ENCODE data around the gene EFCAB12. TPM values are rescaled to one million over a fixed set of nuclear protein-coding genes. Genes with fewer than 3 reads are reported as not detected.

Gene EFCAB12
- total RNA-seq, 1 donor from 2014 or later: 0.61 TPM

DNA sequence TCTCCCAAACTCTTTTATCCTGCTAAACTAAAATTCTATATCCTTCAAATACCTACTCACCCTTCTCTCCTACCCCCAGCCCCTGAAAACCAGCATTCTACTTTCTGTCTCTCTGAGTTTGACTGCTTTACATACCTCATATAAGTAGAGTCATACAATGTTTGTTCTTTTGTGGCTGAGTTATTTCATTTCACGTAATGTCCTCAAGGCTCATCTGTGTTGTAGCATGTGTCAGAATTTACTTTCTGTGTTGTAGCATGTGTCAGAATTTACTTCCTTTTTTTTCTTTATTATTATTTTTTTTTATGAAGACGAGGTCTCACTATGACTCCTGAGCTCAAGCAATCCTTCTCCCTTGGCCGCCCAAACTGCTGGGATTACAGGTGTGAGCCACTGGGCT is 31.7 kb upstream of the EFCAB12 start:
- Mint-ChIP-seq H3K4me3 (ENCODE audit: unreplicated experiment) (no peak overlapping the region), H3K4me1 (ENCODE audit: low read depth, unreplicated experiment) (peaks cover 4% of the 10 kb centered on the region), H3K27me3 (ENCODE audit: unreplicated experiment) (no peaks in the 10 kb centered on the region), H3K27ac (ENCODE audit: unreplicated experiment) (no peak overlapping the region), H3K9me3 (ENCODE audit: unreplicated experiment) (no peaks in the 10 kb centered on the region), H3K36me3 (ENCODE audit: unreplicated experiment) (no peaks in the 10 kb centered on the region)
- TF ChIP-seq, protein P1, sequence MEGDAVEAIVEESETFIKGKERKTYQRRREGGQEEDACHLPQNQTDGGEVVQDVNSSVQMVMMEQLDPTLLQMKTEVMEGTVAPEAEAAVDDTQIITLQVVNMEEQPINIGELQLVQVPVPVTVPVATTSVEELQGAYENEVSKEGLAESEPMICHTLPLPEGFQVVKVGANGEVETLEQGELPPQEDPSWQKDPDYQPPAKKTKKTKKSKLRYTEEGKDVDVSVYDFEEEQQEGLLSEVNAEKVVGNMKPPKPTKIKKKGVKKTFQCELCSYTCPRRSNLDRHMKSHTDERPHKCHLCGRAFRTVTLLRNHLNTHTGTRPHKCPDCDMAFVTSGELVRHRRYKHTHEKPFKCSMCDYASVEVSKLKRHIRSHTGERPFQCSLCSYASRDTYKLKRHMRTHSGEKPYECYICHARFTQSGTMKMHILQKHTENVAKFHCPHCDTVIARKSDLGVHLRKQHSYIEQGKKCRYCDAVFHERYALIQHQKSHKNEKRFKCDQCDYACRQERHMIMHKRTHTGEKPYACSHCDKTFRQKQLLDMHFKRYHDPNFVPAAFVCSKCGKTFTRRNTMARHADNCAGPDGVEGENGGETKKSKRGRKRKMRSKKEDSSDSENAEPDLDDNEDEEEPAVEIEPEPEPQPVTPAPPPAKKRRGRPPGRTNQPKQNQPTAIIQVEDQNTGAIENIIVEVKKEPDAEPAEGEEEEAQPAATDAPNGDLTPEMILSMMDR (IDR thresholded peaks at IDR 0.05; ENCODE audit: partially characterized antibody, unreplicated experiment): no peak
- no peak for DNase-seq

DNA sequence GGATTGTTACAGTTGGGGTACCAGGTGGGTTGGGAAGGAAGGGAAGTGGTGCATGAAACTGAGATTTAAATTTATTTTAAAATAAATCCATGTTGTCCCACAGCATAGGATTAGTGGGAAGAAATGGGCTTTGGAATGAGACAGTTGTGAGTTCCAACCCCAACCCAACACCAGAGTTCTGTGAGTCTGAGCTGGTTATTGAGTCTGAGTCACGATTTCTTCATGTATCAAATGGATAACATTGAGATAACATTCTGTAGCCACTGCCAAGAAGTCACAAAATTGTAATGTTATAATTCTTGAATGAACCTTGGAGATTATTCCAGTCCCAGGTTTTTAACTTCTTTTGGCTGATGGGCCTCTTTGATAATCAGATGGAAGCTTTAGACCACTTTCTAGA is 25.3 kb upstream of the EFCAB12 start:
- DNase-seq: no peak
- Mint-ChIP-seq H3K27me3 (ENCODE audit: unreplicated experiment) (no peaks in the 10 kb centered on the region), H3K9me3 (ENCODE audit: unreplicated experiment) (no peaks in the 10 kb centered on the region), H3K4me3 (ENCODE audit: unreplicated experiment) (no peak overlapping the region), H3K4me1 (ENCODE audit: low read depth, unreplicated experiment) (peaks cover 7% of the 10 kb centered on the region), H3K27ac (ENCODE audit: unreplicated experiment) (no peak overlapping the region), H3K36me3 (ENCODE audit: unreplicated experiment) (no peaks in the 10 kb centered on the region)
- TF ChIP-seq, protein P1 (IDR thresholded peaks at IDR 0.05; ENCODE audit: partially characterized antibody, unreplicated experiment): no peak

GRCh38 chr3:129449279-129450115 is 21.1 kb upstream of the EFCAB12 start:
- no peaks in the 10 kb centered on the region for H3K36me3 Mint-ChIP-seq (ENCODE audit: unreplicated experiment)
- H3K9me3 Mint-ChIP-seq (ENCODE audit: unreplicated experiment): no peaks in the 10 kb centered on the region
- H3K4me1 Mint-ChIP-seq (ENCODE audit: low read depth, unreplicated experiment): peaks cover 7% of the 10 kb centered on the region
- no peaks in the 10 kb centered on the region for H3K27me3 Mint-ChIP-seq (ENCODE audit: unreplicated experiment)
- no peak overlapping the region for H3K4me3 Mint-ChIP-seq (ENCODE audit: unreplicated experiment)
- H3K27ac Mint-ChIP-seq (ENCODE audit: unreplicated experiment): no peak overlapping the region
- TF ChIP-seq, protein P1 (IDR thresholded peaks at IDR 0.05; ENCODE audit: partially characterized antibody, unreplicated experiment): no peak
- DNase-seq: no peak

DNA sequence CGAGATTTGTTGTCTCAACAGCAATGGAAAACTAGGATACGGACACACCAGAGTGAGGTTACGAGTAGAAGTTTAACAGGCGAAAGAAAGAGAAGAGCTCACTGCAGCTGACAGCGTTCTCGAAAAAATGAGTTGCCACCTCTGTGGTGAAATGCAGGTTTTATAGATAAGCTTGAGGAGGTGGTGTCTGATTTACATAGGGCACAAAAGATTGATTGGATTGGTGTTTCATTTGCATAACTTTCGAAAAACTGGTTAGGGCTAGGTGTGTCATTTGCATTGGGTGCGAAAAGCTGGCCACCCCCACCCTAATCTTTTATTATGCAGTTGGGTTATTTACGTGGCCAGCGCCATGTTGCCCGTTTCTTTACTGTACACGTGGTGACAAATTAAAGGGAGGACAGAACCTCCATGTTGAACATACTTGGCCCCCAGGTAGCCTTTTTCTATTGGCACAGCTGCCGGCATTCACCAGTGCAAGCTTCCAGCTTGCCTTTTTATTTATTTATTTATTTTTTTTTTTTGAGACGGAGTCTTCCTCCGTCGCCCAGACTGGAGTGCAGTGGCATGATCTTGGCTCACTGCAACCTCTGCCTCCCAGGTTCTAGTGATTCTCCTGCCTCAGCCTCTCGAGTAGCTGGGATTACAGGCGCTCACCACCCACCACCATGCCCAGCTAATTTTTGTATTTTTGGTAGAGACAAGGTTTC is 19.9 kb upstream of the EFCAB12 start:
- Mint-ChIP-seq H3K9me3 (ENCODE audit: unreplicated experiment) (no peaks in the 10 kb centered on the region), H3K27ac (ENCODE audit: unreplicated experiment) (no peak overlapping the region), H3K27me3 (ENCODE audit: unreplicated experiment) (no peaks in the 10 kb centered on the region)

More for the DNA sequence above, 19.9 kb upstream of the EFCAB12 start:
- DNase-seq: no peak
- TF ChIP-seq, protein P1 (IDR thresholded peaks at IDR 0.05; ENCODE audit: partially characterized antibody, unreplicated experiment): no peak
- H3K4me3 Mint-ChIP-seq (ENCODE audit: unreplicated experiment): no peak overlapping the region
- H3K36me3 Mint-ChIP-seq (ENCODE audit: unreplicated experiment): no peaks in the 10 kb centered on the region
- peaks cover 7% of the 10 kb centered on the region for H3K4me1 Mint-ChIP-seq (ENCODE audit: low read depth, unreplicated experiment)

All from glutamatergic neuron (in vitro differentiated cells).